NCI-H2081 treated with DMSO at 0.1 percent for 48 hours (cell line): ENCODE measurements around the gene ABHD14A.
A peak's percentile ranks its signal among the peaks of the same experiment; 100 is the strongest.
"Not testable (repeated sequence)": the region's sequence is repeated elsewhere in the genome, so short reads cannot be mapped to it uniquely, and the experiment has no call there.

ENCODE experiments used
- DNase-seq: peaks from one replicate; lab custom pipeline; 2025; lab: John Stamatoyannopoulos, UW

The ABHD14A gene

DNA sequence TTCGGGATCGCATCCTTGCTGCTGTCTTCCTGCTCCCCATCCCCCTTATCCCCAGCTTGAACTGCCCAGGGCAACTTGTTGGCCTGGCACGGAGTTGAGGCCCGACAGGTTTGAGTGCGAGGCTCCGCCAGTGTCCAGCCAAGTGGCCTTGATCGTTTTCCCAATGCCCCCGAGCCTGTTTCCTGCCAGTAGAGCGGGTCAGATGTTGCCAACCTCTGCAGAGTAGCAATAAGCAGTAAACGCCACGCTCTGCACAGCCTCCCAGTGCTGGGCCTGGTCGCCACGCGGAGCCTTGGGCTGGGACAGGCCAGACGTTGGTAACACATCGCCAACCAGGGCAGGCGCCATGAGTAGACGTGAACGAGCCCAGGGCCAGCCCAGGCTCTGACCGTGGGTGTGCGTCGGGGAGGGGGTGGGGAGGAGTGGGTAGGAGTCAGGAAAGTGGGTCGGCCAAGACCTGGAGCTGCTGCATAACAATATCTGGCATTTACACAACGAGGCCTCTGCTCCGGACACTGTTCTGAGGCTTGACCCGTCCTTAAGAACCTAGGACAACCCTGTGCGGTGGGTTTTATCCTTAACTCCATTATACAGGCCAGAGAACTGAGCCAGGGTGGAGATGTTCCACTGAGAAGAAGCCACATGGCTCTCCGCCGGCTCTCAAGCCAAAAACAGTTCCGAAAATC, 444 bp upstream of the ABHD14A start:
- no peak for DNase-seq

DNA sequence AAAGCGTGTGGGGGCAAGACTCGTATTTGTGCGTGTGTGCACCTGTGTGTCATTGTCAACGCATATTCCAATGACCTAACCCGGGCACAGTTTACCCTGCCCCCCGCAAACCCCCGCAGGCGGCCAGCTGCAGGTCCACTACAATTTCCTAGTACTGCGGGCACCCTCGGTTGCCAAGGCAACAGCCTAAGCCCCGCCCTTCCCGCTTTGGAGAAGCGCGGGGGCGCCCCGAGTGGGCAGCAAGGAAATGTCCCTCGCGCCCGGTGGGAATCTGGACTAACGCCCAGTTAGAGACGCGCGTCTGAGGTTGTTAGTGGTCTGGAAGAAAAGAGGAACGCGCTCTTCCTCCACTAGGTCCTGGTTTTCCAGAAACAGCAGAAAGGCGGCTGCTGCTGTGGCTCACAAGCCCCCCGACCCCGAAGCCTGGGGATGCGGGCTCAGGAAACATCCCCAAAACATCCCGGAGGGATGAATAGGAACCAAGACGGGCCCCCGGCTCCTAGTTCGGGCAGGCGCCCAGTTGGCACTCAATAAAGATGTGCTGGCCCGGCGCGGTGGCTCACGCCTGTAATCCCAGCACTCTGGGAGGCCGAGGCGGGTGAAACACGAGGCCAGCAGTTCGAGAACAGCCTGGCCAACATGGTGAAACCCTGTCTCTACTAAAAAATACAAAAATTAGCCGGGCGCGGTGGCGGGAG, 1.1 kb downstream of the ABHD14A start:
- no peak for DNase-seq

DNA sequence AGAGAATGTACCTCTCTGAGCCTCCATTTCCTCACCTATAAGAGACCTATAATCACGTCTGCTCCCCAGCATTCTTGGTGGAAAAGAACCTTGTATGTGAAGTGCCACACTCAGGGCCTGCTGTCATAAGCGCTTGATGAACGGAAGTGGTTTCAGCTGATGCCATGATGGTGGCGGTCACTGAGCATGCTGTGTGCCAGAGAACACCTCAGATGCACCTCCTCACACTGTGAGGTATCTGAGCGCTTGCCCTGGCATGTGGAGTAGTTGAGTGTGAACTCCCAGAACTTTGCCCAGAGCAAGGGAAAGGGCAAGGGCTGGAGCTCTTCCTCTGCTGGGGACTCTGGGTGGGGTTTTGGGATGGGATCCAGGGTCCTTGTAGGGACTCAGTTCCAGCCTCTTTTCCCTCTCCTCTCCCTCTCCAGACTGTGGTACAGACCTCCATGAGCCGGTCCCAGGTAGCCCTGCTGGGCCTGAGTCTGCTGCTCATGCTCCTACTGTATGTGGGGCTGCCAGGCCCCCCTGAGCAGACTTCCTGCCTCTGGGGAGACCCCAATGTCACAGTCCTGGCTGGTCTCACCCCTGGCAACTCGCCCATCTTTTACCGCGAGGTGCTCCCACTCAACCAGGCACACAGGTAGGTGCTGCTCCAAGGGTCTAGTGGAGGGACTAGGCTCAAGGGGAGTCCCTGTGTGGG, 2.7 kb downstream of the ABHD14A start:
- DNase-seq = no peak

DNA sequence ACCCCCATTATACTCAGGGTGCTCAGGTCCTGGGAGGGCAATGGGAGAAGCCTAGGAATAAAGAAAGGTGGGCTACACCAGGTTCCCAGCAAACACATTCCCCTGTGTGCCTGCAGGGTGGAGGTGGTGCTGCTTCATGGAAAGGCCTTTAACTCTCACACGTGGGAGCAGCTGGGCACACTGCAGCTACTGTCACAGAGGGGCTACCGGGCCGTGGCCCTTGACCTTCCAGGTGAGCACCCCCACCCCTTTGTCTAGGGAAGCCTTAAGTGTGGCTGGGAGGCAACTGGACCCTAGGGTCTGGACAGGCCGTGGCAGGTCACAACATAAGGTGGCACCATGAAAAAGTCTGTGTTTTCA, 3.3 kb downstream of the ABHD14A start:
- DNase-seq = no peak

DNA sequence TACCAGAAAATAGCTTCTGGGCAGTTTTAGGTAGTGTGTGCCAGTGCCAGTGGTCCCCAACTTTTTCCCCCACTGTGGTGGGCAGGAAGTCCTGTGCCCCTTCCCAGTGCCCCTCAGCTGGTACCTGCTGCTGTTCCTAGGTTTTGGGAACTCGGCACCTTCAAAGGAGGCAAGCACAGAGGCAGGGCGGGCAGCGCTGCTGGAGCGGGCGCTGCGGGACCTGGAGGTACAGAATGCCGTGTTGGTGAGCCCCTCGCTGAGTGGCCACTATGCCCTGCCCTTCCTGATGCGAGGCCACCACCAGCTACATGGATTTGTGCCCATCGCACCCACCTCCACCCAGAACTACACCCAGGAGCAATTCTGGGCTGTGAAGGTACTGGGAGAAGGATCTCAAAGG, 5.4 kb downstream of the ABHD14A start:
- no peak for DNase-seq

DNA sequence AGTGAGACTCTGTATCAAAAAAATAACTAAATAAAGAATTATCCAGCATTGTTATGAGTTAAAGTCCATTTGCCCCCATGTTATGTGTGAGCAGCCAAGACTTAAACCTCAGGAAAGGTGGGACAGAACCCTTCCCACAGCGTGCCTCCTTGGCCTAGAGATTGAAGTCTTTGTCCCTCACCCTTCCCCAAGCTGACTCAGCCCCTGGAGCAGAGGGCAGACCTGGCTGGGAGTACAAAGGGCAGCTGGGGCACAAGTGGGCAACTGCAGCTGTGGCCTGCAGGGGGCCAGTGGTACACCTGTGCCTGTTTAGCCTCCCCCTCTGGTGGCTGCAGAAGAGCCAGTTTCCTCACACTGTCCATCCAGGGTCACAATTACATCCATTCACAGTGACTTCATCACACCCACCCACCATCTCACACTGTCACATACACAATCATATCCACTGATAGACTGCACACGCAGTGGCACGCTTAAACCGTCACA, 7.5 kb downstream of the ABHD14A start:
- no peak for DNase-seq

DNA sequence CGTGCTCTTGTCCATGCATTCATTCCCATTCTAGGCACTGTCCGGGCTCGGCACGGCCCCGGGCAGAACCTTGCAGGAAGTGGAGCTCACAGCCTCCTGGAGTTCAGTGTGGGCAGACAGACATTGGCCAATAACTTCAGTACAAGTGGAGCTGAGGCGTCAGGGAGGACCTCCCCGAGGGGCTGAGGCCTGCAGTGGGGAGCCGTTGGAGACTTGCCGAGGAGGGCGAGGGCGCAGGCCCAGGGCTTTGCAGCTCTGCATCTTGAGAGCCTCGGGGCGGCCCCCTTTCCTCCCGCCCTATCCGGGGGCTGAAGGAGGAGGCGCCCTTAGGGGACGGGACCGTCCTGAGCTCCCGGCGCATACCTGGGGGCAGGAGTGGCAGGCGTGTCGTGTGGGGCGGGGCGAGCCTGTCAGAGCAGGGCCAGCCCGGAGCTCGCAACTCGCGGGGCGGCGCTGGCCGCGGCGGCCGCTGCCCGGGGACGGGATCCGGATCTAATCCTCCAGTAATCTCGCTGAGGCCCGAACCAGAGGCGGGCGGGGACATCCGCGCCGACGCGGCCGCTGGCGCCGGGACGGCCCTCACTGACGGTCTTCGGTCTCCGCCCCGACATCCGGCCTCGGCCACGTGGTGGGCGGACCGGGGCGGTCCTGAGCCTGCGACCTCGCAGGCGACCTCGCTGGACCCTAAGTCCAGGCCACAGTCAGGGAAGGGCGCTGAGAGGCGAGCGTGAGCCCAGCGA, 8.1 kb downstream of the ABHD14A start, which contains the start of gene ACY1:
Gene ACY1 (plus strand): TSS at position 698 of the 740 bp plus-strand sequence. CDS start 530 bp downstream, outside the sequence.
- DNase-seq = no peak

DNA sequence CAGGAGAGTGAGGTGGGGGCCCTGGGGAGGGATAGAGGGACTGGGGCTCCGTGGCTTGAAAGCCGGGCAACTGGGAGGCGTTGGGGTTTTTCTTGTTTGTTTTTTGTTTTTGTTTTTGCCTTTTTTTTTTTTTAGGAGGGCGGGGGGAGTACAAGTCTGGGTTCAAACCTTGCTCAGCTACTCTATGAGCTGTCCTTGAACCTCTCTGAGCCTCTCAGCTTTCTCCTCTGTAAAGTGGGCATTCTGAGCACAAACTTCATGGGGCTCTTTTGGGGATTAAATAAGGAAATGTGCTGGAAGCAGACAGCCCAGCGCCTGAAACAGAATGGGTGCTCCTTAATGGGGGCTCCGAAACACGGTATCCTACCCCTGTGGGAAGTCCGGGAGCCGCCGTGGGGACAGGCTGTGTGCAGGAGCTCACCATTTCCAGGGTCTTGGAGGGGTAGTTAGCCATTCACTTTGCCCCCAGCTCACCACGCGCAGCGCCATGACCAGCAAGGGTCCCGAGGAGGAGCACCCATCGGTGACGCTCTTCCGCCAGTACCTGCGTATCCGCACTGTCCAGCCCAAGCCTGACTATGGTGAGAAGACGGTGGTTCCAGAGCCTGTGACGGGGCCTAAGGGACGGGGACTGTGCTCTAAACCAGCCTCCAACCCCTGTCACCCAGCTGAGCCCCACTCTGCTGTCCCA, 8.9 kb downstream of the ABHD14A start:
- no peak for DNase-seq

DNA sequence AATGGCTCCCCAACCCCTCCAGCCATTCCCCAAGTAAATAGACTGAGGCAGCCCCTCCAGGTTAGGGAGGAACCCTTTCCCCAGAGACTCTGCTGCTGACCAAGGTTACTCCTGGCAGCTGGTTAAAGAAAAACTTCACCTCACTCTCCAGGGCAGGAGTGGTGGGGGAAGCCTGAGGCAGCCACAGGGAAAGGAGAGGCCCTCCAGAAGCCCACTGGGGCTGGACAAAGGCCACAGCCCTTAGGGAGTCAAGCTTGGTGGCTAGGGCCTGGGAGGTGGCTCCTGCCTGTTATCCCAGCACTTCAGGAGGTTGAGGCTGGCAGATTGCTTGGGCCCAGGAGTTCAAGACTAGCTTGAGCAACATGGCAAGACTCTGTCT, 9.4 kb downstream of the ABHD14A start:
- no peak for DNase-seq

DNA sequence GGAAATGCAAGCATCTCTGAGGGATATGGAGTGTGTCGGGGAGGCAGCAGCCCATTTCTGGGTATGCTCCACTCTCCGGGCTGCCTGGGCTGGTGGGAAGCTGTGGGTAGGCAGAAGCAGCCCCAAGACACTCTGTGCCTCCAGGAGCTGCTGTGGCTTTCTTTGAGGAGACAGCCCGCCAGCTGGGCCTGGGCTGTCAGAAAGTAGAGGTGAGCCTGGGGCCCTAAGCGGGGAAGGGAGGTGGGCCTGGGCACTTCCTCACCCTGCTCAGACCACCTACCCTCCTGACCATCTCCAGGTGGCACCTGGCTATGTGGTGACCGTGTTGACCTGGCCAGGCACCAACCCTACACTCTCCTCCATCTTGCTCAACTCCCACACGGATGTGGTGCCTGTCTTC, 10.2 kb downstream of the ABHD14A start:
- no peak for DNase-seq

DNA sequence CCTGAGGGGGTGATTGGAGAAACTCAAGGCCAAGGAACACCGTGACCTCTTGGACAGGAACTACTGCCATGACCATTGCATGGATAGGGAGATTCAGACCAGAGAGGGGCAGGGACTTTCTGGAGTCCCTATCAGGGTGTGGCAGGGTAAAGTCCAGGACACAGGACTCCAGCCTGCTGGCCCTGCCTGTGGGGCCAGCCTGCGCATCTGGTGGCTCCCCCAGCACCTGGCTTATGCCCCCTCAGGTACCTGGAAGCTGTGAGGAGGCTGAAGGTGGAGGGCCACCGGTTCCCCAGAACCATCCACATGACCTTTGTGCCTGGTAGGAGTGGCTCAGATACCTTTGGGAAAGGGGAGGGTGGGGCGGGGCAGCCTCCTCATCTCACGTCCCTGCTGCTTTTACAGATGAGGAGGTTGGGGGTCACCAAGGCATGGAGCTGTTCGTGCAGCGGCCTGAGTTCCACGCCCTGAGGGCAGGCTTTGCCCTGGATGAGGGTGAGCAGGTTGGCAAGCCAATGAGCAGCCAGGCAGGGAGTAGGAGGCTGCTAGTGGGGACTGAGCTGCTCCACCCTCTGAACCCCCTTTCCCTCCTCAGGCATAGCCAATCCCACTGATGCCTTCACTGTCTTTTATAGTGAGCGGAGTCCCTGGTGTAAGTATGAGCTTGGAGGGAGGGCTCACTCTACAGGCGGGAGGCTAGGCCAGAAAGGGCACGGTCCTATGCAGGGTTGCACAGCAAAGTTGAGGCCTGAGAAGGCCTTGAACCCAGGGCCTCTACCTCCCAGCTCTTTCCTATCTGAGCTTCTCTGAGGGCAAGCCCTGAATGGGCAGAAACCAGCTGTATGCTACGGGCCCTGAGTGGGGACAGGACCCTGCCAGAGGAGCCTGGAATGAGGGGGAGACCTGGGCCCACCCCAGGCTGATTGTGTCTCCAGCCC, 11.4 kb downstream of the ABHD14A start:
- DNase-seq = no peak

DNA sequence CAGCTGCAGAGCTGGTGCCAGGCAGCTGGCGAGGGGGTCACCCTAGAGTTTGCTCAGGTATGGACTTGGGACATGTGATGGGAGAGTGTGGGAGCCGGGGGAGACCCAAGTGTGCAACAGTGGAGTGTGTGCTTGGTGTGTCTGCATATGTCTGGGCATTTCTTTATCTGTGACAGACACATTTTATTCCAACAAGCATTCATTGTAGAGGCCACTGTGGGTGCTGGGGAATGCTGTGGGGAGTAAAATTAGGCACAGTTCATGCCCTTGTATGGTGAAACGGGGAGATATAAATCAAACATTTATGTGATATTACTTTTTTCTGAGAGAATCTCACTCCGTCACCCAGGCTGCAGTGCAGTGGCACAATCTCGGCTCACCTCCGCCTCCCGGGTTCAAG, 12.7 kb downstream of the ABHD14A start:
- DNase-seq = no peak

DNA sequence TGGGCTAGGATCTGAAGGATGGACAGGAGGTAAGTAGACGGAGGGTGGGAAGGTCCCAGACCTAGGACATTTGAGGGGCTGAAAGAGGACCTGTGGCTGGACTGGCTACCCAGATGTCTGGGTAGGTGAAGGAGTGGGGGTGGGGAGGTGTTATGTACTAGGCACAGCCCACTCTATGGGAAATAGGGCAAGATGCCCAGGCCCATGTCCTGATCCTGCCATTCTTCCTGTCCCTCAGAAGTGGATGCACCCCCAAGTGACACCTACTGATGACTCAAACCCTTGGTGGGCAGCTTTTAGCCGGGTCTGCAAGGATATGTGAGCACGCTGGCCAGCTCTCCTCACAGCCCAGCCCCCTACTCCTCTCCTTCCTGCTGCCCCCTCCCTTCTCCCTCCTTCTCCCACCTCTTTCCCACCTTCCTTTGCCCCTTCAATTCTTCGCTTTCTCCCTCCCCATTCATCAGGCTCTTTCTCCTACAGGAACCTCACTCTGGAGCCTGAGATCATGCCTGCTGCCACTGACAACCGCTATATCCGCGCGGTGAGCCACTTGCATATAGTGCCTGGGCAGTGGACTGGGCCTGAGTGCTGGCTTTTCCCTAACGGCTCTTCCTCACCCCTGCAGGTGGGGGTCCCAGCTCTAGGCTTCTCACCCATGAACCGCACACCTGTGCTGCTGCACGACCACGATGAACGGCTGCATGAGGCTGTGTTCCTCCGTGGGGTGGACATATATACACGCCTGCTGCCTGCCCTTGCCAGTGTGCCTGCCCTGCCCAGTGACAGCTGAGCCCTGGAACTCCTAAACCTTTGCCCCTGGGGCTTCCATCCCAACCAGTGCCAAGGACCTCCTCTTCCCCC, 13.7 kb downstream of the ABHD14A start:
- no peak for DNase-seq

DNA sequence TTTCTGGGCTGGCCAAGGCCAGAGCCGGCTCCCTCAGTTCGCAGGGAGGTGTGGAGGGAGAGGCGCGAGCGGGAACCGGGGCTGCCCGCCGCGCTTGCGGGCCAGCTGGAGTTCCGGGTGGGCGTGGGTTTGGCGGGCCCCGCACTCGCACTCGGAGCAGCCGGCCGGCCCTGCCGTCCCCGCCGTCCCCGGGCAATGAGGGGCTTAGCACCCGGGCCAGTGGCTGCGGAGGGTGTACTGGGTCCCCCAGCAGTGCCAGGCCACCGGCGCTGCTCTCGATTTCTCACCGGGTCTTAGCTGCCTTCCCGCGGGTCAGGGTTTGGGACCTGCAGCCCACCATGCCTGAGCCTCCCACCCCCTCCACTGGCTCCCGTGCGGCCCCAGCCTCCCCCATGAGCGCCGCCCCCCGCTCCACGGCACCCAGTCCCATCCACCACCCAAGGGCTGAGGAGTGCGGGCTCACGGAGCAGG, 15.7 kb downstream of the ABHD14A start:
- not testable (repeated sequence) for DNase-seq

DNA sequence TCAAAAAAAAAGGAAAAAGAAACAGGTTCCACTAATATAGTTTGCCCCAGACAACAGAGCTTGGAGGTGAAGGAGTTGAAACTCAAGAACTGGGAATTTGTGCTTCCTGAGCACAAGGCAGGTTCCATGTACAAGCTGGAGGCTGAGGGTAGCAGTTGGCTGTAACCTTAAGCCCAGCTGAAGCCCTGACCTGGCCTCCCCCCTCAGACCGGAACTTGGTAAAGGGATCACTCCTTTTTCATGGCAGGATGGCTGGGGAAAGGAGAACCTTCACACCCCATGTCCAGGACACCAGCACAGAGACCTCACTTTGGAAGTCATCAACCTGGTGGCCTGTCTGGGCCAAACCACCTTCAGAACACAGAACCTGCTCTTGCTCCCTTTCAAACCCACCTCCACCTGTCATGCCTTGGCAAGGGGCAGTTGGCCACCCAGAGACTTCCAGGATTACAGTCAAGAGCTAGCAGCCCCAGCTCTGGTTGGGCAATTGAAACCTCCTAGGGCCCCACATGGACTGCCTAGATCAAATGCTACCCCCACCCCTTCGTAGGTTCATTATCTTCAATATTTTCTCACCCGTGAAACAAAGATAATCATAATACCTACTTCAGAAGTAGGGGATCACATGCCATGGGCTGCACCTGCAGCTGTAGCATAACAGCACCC, 17.3 kb downstream of the ABHD14A start:
- no peak for DNase-seq

DNA sequence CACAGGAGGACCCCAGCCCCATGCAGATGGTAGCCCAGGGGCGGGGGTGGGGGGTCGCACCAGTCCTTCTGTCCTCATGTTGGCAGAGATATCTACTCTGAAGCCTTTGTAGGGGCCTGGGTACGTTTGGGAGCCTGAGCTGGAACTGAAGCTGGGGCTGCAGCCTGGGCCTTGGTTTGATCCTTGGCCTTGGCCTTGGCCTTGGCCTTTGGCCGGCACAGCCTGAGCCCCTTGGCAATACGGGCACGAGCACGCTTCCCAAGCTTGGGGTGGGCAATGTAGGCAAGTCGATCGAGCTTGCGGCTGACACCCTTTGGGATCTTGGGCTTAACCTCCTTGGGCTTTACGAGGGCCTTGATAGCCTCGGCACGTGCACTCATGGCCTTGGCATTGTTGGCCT, 18.8 kb downstream of the ABHD14A start:
- DNase-seq = not testable (repeated sequence)

DNA sequence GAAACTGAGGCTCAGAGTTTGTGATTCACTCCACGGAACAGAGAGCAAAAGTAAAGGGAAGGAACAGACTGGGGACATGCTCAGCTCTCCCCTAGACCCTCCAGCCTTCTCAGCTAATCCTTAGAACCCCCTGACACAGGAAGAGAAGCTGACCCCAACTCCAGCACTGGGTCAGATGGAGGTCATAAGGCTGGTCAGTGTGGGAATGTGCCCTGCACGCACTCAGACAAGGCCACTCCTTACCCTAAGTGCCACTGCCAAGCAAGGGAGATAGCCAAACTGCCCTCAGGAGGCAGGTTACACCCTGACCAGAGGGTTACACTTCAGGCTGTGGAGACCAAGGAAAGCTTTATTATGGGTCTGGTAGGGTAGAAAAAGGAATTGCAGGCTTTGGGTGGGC, 19.7 kb downstream of the ABHD14A start:
- DNase-seq = no peak

DNA sequence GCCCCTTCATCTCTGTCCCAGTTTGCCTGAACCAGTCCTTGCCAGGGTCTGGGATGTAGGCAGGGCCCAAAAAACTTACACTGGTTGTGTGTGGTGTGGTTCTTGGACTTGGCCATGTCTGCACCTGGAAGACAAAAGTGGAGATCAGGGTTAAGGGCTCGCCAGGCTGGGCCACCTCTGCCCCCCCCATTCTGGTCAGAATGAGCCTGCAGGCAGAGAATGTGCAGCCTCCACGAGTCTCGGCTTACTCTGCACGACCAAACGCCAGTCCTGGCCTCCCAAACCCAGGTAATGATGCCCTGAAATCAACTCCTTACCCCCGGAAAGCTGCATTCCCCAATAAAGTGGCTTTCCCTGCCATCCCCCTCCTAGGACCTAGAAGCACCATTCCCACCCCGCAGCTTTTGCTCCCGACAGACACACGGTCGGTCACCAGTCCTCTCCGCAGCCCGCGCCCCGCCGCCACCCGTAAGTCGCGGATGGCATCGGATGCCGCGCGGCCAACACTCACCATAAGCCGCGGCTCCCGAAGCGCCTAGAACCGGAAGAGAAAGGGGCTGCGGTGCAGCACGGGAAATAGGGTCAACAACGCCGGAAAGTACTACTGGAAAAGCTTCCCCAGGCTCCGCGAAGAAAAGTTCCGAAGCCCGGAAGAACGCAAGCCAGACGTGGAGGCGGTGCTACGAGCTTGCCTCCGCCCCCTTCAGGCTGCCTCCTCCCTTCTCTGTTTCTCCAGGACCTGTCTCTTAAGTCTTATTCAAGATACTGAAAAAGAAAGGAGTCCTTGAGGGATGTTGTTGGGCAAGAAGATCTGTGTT, 20.7 kb downstream of the ABHD14A start, which contains the start of gene RPL29:
Gene RPL29 (minus strand): TSS at position 550 of the 818 bp plus-strand sequence. CDS start 434 bp downstream, at position 116.
- DNase-seq = peak; percentile 50
